GM12872 (cell line): ENCODE results near the gene CFAP206.

ENCODE experiments used
- TF ChIP-seq, protein P1 (sequence below): IDR thresholded peaks from 3 replicates; pipeline ENCODE4 v1.5.1; 2011; ENCODE audit warnings: low read depth, mild to moderate bottlenecking, low read length, moderate library complexity; ENCODE audit not compliant: insufficient read depth

Gene CFAP206

GRCh38 chr6:87421576-87421975 is 13.8 kb downstream of the CFAP206 start:
- TF ChIP-seq, protein P1, sequence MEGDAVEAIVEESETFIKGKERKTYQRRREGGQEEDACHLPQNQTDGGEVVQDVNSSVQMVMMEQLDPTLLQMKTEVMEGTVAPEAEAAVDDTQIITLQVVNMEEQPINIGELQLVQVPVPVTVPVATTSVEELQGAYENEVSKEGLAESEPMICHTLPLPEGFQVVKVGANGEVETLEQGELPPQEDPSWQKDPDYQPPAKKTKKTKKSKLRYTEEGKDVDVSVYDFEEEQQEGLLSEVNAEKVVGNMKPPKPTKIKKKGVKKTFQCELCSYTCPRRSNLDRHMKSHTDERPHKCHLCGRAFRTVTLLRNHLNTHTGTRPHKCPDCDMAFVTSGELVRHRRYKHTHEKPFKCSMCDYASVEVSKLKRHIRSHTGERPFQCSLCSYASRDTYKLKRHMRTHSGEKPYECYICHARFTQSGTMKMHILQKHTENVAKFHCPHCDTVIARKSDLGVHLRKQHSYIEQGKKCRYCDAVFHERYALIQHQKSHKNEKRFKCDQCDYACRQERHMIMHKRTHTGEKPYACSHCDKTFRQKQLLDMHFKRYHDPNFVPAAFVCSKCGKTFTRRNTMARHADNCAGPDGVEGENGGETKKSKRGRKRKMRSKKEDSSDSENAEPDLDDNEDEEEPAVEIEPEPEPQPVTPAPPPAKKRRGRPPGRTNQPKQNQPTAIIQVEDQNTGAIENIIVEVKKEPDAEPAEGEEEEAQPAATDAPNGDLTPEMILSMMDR: no peak

- TF ChIP-seq, protein P1: no peak
These were observed 19.0 kb downstream of the CFAP206 start for GRCh38 chr6:87426789-87427188.

DNA sequence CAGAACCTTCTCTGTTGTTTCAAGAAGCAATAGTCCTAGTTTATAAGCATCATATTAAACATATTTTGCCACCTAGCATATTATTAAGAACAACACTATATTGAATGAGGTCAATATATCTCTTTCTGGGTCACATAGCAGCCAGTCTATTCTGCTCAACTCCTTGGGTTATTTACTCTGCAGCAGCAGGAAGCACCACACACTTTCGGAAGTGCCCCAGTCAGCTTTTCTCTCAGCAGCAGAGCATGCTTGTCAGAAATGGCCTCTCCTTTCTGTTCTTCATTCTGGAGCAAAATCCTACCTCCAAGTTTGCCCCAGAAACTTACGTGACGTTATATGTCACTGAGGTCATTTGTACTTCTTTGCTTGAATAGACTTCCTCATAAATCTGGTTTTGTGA is 22.7 kb downstream of the CFAP206 start:
- TF ChIP-seq, protein P1: no peak

DNA sequence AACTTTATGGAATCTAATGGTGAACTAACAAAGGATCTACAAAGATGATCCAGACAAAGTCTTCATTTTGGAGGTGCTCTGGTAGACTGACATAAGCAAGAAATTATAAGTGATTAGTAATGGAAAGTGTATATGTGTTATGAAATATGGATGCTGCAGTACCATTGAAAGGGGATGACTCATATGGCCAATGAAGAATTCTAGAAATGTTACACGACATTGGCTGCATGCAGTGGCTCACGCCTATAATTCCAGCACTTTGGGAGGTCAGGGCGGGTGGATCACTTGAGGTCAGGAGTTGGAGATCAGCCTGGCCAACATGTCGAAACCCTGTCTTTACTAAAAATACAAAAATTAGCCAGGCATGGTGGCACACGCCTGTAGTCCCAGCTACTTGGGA is 23.5 kb downstream of the CFAP206 start:
- TF ChIP-seq, protein P1: no peak

DNA sequence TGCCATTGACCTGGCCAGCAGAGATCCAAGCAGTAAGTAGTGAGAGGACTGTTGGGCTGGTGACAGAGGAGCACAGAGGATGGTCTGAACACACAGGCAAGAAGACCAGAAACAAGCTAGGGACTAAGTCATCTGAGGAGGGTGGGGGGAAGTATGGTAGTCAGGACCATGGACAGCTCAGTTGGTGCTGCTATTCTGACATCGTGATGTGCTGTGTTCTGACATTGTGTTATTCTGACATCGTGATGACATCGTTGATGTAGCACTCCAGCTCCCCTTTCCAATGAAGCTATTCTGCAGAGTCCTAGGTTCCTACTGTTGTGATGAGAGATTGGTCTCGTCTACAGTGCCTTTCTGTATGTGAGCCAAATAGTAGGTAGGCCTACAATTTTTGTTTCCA is 28.7 kb downstream of the CFAP206 start:
- TF ChIP-seq, protein P1: no peak

GRCh38 chr6:87441711-87442110 is 33.9 kb downstream of the CFAP206 start:
- TF ChIP-seq, protein P1: no peak

- TF ChIP-seq, protein P1: no peak
These were observed 36.6 kb downstream of the CFAP206 start for GRCh38 chr6:87444362-87444761.

DNA sequence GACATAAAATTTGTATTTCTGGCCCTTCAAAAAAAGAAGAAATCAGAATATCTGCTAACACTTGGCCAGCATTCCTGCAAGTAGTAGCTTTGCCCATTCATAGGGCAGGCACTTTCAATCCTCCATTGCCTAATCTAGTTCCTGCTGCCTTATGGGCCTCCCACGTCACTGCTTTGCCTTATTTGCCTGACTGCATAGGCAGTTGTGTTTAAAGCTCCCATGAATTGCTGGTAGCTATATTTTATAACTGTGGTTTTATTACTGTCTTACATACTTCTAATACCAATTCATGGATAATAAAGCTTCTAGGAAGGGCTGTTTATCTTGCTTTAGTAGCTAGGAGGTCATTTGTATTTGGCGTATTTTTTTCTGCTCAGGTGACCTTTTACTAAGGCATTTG is 57.3 kb downstream of the CFAP206 start:
- TF ChIP-seq, protein P1: no peak
